Osteoblast (primary cell): Measurements from ENCODE around the gene CATSPERE. TPM values are rescaled to one million over a fixed set of nuclear protein-coding genes. Genes with fewer than 3 reads are reported as not detected.

Experiments used
- DNase-seq: peaks from one replicate; pipeline ENCODE4 v3.0.0; 2011; ENCODE audit warnings: low spot score, mixed read lengths; ENCODE audit not compliant: insufficient read length; ENCODE audit errors: missing footprints
- H2AFZ ChIP-seq: 2 replicates; pipeline ENCODE4 v1.6.0; 2011; ENCODE audit warnings: mild to moderate bottlenecking, low read length
- H3K27ac ChIP-seq: 2 replicates; pipeline ENCODE4 v1.5.1; 2011; ENCODE audit warnings: mild to moderate bottlenecking, low read depth, low read length, moderate library complexity
- H3K27me3 ChIP-seq: 2 replicates; pipeline ENCODE4 v1.6.0; 2012; ENCODE audit warnings: mild to moderate bottlenecking, control low read depth, inconsistent platforms, low read length, moderate library complexity; ENCODE audit not compliant: insufficient read depth
- H3K36me3 ChIP-seq: 2 replicates; pipeline ENCODE4 v1.5.1; 2011; ENCODE audit warnings: mild to moderate bottlenecking, low read length, control low read depth, moderate library complexity; ENCODE audit not compliant: insufficient read depth
- H3K4me1 ChIP-seq: 2 replicates; pipeline ENCODE4 v1.5.1; 2011; ENCODE audit warnings: mild to moderate bottlenecking, low read length, control low read depth, moderate library complexity; ENCODE audit not compliant: insufficient read depth
- H3K4me2 ChIP-seq: 2 replicates; pipeline ENCODE4 v1.6.0; 2011; ENCODE audit warnings: mild to moderate bottlenecking, low read length; ENCODE audit not compliant: insufficient read depth
- H3K4me3 ChIP-seq: fragments of 200-600 bp; sonication (generic); 3 replicates; pipeline ENCODE4 v1.5.1; 2012; ENCODE audit warnings: mild to moderate bottlenecking, low read length, inconsistent platforms; ENCODE audit not compliant: insufficient read depth
- H3K79me2 ChIP-seq: 2 replicates; pipeline ENCODE4 v1.6.0; 2012; ENCODE audit warnings: mild to moderate bottlenecking, low read length, control low read depth, inconsistent platforms; ENCODE audit not compliant: insufficient read depth
- H3K9me3 ChIP-seq: 2 replicates; pipeline ENCODE4 v1.5.1; 2011; ENCODE audit warnings: low read depth, low read length, control low read depth
- H4K20me1 ChIP-seq: 2 replicates; pipeline ENCODE4 v1.6.0; 2012; ENCODE audit warnings: mild to moderate bottlenecking, low read length, control low read depth; ENCODE audit not compliant: insufficient read depth
- CTCF ChIP-seq: IDR thresholded peaks from 2 replicates; pipeline ENCODE4 v1.5.1; 2011; ENCODE audit warnings: mild to moderate bottlenecking, low read depth, low read length, moderate library complexity; ENCODE audit errors: extremely low read depth
- total RNA-seq: library from RNA; depleted of rRNA; stranded (reverse); fragments of >200 nt; gene quantifications from 2 replicates; pipeline ENCODE4 v1.2.3, GENCODE V29; 2012

The CATSPERE gene
- total RNA-seq, 1 donor = 1.4 TPM

GRCh38 chr1:244444854-244445253 lies 16.2 kb upstream of the CATSPERE start:
- H3K27ac ChIP-seq = peak overlapping the region; percentile 66
- H4K20me1 ChIP-seq = no peaks in the 10 kb centered on the region
- H3K27me3 ChIP-seq = no peaks in the 10 kb centered on the region
- H3K9me3 ChIP-seq = no peaks in the 10 kb centered on the region
- H3K4me3 ChIP-seq = no peak overlapping the region
- DNase-seq = no peak
- H2AFZ ChIP-seq = no peak overlapping the region
- no peak for TF ChIP-seq CTCF
- H3K4me1 ChIP-seq = peaks cover 31% of the 10 kb centered on the region
- peaks cover 94% of the 10 kb centered on the region for H3K79me2 ChIP-seq
- H3K36me3 ChIP-seq = peaks cover 7% of the 10 kb centered on the region
- H3K4me2 ChIP-seq = peak overlapping the region; percentile 60

GRCh38 chr1:244445320-244446181 lies 15.5 kb upstream of the CATSPERE start:
- no peak for TF ChIP-seq CTCF
- Histone ChIP-seq H3K4me3 (peak overlapping the region; percentile 28), H3K4me2 (peak overlapping the region; percentile 60), H3K79me2 (peaks cover 93% of the 10 kb centered on the region), H3K36me3 (peaks cover 9% of the 10 kb centered on the region), H3K4me1 (peaks cover 38% of the 10 kb centered on the region), H3K27me3 (no peaks in the 10 kb centered on the region), H4K20me1 (no peaks in the 10 kb centered on the region), H2AFZ (peak overlapping the region; percentile 38), H3K27ac (peak overlapping the region; percentile 66), H3K9me3 (no peaks in the 10 kb centered on the region)
- no peak for DNase-seq

GRCh38 chr1:244447024-244447423 lies 14.0 kb upstream of the CATSPERE start:
- H3K36me3 ChIP-seq = peaks cover 9% of the 10 kb centered on the region
- H3K27me3 ChIP-seq = no peaks in the 10 kb centered on the region
- DNase-seq = no peak
- H4K20me1 ChIP-seq = no peaks in the 10 kb centered on the region
- peaks cover 90% of the 10 kb centered on the region for H3K79me2 ChIP-seq
- H3K4me1 ChIP-seq = peaks cover 41% of the 10 kb centered on the region
- H3K9me3 ChIP-seq = no peaks in the 10 kb centered on the region
- TF ChIP-seq CTCF = no peak
- no peak overlapping the region for H3K27ac ChIP-seq
- H3K4me3 ChIP-seq = no peak overlapping the region
- H2AFZ ChIP-seq = no peak overlapping the region
- no peak overlapping the region for H3K4me2 ChIP-seq

GRCh38 chr1:244447552-244447951 lies 13.5 kb upstream of the CATSPERE start:
- no peak for DNase-seq
- Histone ChIP-seq H3K4me2 (peak overlapping the region; percentile 12), H3K36me3 (peaks cover 9% of the 10 kb centered on the region), H3K4me1 (peaks cover 45% of the 10 kb centered on the region), H3K27me3 (no peaks in the 10 kb centered on the region), H3K27ac (peak overlapping the region; percentile 36), H3K4me3 (no peak overlapping the region), H4K20me1 (no peaks in the 10 kb centered on the region), H3K79me2 (peaks cover 85% of the 10 kb centered on the region), H3K9me3 (no peaks in the 10 kb centered on the region), H2AFZ (no peak overlapping the region)
- no peak for TF ChIP-seq CTCF
